GM19043 (cell line): ENCODE data around the gene REV3L.
"Not testable (repeated sequence)": the region's sequence is repeated elsewhere in the genome, so short reads cannot be mapped to it uniquely, and the experiment has no call there.

ENCODE experiments used
- ATAC-seq: cut with Tn5 transposase; IDR thresholded peaks from one replicate; pipeline ENCODE4 v1.9.1; 2021; ENCODE audit warnings: low read depth; ENCODE audit not compliant: unreplicated experiment

The REV3L gene

GRCh38 chr6:111494951-111495635 lies 12.1 kb upstream of the REV3L start:
- no peak for ATAC-seq

DNA sequence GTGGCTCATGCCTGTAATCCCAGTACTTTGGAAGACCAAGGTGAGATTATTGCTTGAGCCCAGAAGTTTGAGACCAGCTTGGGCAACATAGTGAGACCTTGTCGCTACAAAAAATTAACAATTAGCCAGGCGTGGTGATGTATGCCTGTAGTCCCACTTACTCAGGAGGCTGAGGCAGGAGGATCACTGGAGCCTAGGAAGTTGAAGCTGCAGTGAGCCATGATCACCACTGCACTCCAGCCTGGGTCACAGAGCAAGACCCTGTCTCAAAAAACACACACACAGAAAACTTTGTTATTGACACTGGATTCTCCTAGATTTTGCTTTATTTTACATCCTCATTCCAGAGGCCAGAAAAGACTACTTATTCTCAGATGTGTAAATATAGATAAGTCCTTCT lies 9.5 kb upstream of the REV3L start:
- no peak for ATAC-seq

GRCh38 chr6:111490067-111490466 lies 7.0 kb upstream of the REV3L start:
- no peak for ATAC-seq

DNA sequence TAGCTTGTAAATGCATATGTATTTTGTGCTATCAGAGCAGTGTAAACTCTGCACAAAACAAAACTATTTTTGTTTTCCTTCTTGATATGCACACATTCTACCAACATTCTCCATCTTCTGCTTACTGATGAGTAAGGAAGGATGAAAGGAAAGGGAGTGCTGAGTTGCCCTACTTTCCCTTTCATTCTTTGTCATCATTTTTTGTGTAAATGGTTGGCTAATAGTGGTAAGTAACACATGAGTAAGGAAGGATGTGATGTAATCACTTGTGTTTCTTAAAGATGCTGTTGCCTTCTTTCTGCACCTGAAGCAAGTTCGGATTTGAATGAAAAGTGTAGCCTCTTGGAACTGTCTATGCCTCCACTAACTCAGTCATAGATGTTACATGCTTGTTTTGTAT lies 4.6 kb upstream of the REV3L start:
- peak; percentile 40 for ATAC-seq

DNA sequence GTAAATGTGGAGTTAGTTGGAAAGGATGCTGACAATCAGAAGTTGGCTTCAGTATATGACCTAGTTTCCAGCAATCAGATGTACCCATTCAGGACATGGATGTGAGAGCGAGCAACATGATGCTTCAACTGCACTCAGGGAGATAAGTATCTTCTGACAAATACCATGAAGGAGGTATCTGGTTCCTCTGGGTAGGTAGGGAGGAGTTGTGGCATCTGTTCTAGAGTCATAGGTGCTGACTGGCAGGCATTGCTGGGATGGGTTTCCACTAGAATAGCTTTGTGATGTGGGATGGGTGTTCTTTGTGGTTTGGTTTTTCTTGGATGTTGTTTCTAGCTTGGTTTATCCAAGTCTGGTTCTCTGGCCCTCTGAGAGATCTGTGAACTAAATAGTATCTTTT lies 3.9 kb upstream of the REV3L start:
- no peak for ATAC-seq

- no peak for ATAC-seq
These were observed 3.5 kb upstream of the REV3L start for GRCh38 chr6:111486475-111486874.

- no peak for ATAC-seq
These were observed 2.3 kb upstream of the REV3L start for GRCh38 chr6:111485342-111485741.

DNA sequence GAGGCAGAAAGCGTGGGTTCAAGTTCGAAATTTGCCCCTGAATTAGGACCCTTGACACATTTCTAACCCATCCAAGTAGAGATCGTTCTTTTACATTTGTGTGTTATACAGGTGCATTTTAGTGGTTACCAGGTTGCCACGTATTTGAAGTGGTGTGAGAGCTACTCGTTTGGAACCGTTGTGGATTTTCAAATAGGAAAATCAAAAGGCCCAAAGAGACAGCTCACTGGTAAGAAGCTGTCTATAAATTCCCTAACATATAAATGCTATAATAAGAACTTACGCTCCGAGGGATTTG lies 1.6 kb upstream of the REV3L start:
- ATAC-seq: no peak

- ATAC-seq: peak; percentile 44
These were observed 966 bp upstream of the REV3L start for GRCh38 chr6:111483736-111484632.

DNA sequence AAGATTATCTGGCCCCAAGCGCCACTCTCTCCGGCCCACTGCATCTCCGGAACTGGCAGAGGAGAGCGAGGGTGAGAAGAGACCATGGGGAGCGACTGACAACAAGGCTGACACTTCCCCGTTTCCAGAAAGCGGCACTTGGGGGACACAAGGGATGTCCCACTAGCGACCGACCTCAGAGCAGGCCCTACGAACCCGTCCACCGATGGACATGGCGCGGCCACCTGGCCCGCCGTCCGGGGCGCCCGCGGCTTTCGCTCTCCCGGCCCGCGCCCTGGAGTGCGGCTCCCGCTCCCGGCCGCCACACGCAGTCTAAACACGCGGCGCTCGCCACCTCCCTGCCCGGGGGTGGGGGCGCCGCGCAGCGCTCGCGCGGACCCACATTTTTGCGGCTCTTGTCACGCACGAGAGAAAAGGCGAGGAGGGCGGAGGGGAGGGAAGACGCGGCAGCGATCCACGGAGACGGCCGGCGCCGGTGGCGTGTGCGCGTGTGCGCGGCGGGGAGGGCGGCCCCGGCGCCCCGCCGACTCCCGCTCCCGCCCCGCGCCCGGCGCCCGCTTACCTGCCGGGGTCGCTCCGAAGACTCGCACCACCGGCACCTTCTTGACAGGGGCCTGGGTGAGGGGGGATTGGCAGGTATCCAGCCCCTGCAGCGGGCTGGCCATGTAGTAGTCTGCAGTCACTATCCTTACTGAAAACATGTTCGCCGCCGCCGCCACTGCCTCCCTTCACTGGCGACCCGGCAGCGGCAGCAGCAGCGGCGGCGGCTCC lies 645 bp downstream of the REV3L start:
- ATAC-seq: peak; percentile 16

DNA sequence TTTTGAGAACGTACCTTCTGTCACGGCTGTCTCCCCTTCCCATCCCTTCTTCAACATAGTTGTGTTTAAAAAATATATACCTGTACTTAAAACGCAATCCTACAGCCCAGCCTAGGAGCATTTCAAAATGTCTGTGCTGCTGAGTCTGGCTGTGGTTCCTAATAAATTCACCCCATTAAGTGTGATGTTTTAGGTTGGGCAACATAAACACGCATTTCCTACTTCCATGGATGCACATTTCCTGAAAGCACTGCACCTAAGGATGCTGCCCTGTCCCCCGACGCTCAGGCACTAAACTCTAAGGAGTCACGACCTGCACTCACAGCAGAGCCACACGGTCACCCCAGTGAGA lies 1.2 kb downstream of the REV3L start:
- no peak for ATAC-seq

DNA sequence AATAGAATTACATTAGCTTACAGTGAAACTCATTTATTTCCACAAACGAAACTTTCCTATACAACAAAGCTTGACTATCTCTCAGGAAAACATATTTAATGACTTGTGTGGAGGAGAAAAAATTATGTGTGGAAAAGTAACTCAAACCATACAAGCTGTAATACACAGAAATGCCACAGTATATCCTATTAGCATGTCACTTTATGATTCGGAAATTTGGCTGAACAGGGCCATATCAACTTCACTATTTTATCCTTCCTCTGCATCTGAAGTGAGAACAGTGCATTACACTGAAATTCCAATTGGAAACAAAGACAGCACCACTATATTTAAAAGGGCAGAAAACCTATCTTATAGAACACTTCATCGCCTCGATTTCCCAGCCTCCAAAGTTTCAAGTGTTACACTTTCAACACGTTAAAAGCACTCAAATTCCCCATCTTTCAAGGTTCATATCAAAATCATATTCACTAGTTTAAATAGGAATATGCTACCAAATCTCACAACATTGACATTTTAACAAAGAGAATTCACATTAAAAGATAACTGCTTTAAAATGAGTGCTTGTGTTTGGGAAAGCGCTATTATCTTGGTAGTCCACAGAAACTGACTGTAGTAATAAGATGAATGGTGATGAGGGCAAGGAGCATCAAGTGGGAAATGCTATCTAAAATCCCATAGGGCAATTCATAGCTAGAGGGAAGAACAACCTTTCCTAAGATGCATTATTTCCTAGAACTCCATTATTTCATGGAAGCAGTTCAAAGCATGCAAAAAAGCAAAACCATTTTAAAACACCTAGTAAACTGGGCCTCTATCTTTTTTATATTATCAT lies 1.8 kb downstream of the REV3L start:
- ATAC-seq: no peak

DNA sequence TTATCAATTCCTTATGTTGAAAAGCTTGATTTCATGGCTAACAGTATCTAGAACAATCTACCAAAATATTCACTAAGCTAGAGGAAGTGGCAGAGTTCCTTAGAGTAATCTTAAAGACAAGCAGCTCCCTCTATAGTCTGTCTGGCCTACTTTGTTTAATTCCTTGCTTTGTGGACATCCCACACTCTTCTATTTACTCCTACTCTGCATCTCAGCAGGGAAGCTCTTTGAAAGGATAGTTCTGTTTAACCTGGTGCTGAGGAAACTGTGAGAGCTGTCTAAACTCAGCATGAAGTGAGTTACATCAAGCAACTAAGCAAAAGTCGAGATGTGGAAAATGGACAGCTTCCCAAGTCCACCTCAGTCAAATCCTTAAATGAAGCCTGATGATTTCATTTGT lies 4.3 kb downstream of the REV3L start:
- ATAC-seq: no peak

GRCh38 chr6:111478064-111478476 lies 4.9 kb downstream of the REV3L start:
- no peak for ATAC-seq

DNA sequence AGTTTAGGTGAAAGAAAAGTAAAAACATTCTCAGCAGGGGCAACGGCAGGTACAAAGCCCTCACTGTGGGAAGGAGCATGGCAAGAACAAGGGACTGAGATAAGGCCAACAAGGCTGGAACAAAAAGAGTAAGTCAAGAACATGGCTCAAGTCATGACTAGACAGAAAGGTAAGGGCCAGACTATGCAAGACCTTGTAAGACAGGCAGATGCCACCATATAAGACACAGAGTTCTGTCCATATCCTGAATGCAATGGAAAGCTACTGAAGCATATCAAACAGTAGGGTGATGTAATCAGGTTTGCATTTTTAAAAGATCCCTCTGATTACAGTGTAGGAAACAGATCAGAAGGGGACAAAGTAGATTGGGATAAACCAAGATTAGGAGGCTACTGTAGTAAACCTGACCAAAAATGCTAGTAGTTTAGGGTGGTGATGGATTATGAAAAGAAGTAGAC lies 5.5 kb downstream of the REV3L start:
- peak; percentile 36 for ATAC-seq

DNA sequence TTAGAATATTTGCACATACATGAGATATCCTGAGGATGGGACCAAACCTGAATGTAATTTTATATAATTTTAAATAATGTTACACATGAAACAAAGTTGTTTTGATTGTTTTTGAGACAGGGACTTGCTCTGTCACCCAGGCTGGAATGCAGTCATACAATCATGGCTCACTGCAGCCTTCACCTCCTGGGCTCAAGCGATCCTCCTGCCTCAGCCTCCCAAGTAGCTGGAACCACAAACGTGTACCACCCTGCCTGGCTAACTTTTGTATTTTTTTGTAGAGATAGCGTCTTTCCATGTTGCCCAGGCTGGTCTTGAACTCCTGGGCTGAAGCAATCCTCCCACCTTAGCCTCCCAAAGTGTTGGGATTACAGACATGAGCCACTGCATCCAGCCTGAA lies 7.0 kb downstream of the REV3L start:
- ATAC-seq: not testable (repeated sequence)

- no peak for ATAC-seq
These were observed 8.2 kb downstream of the REV3L start for GRCh38 chr6:111474771-111475170.

DNA sequence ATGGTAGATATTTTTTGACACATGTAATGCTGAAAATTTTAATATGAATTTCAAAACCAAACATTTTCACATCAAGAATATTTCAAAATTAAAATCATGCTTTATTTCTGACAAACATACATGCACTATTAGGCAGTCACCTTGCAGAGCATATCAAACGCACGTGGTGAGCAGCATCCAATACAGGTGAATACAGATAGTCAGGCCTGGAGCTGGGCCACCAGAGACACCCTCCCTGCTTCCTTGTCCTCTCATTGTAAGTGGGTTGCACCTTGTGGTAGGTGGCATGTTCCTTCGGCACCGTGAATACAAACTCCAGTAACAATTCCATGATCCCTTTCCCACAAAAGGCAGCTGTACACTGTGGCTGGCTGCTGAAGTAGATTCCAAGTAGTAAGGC lies 8.9 kb downstream of the REV3L start:
- ATAC-seq: no peak

DNA sequence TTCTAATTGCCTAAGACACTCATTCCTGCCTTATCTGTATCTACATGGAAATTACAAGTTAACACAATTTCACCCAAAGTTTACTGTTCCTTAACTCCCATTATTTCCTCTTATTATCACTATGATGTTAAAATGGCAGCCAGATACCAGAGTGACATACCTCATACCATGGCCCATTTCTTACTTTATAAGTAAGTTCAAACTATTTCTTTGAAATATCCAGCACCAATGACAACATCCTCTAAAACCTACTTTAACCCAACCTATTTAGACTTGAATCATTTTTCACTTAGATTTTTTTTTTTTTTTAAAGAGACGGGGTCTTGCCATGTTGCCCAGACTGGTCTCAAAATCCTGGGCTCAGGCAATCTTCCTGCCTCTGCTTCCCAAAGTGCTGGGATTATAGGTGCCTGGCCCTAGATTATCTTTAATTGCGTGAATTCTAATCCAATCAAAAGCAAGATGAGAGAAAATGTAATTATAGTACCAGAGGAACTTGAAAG lies 10.0 kb downstream of the REV3L start:
- no peak for ATAC-seq

GRCh38 chr6:111471958-111472357 lies 11.1 kb downstream of the REV3L start:
- no peak for ATAC-seq
